HG03025 (cell line): ENCODE measurements around the gene YTHDF1.

Source experiments
- ATAC-seq: cut with Tn5 transposase; IDR thresholded peaks from one replicate; pipeline ENCODE4 v1.9.1; 2021; ENCODE audit warnings: mild to moderate bottlenecking, moderate library complexity; ENCODE audit not compliant: unreplicated experiment, low FRiP score

The YTHDF1 gene

DNA sequence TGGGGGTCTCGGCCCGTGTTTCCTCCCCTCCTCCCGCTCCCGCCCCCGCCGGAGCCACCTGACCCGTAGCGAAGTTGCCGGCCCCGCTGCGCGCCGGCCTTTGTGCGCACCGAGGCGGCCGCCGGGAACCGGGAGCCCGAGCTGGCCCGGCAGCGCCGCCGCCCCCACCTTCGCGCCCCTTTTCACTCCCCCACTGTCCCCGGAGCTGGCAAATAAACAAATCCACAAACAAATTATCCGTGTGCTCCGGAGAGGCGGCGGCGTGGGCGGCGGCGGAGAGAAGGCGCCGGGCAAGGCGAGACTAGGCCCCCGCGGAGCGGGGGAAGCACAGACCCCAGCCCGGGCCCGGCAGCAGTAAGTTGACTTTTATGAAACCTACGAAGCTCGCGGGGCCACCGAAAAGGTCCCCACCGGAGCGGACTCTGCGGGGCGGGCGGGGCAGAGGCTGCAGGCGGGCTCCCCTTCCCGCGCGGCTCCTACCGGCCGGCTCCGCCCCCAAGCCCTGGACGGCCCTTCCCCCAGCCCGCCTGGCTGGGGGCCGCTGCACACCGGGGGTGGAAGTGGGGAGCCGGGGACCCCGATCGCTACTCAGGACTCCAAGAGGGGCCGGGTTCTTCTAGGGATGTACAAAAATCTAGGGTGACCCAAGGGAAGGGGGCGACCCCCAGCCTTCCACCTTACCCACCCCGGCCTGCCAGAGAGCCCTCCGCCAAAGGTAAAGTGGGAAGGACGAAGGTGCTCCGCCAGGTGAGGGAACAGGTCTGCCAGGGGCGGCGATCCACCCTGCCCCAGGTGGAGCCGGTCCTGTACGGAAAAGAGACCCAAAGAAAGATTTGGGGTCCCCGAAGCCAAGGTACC, 40.7 kb downstream of the YTHDF1 start:
- ATAC-seq: no peak

- ATAC-seq: no peak
Measured at GRCh38 chr20:63174309-63175037, 41.5 kb downstream of the YTHDF1 start.

DNA sequence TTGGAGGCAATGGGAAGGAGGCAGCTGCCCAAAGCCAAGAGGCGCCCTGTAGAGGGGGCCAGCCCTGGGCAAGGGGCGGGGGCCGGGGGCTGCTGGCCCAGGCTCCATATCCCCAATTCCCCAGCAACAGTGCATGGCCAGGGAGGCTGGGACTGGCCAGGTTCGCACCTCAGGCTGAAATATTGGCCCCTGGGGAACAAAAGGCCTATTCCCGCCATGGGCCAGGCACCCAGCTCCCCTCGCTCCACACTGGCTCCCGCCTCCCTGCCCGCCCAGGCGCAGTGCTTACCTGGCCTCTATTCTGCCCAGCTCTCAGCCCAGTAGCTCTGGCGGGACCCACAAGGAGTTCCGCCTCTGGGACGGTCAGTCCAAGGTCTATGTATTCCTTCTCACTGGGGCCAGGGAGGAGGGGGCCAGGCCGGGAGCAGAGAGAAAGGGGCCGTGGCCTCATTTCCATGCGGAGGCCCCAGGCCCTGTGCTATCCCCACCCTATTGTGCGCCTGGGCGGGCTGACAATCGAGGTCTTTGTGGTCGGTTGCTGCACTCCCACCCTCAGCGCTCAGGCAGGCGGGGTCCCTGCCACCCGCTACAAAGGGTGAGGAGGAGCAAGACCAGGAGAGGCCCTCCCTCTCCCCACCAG, 42.3 kb downstream of the YTHDF1 start:
- ATAC-seq: no peak

DNA sequence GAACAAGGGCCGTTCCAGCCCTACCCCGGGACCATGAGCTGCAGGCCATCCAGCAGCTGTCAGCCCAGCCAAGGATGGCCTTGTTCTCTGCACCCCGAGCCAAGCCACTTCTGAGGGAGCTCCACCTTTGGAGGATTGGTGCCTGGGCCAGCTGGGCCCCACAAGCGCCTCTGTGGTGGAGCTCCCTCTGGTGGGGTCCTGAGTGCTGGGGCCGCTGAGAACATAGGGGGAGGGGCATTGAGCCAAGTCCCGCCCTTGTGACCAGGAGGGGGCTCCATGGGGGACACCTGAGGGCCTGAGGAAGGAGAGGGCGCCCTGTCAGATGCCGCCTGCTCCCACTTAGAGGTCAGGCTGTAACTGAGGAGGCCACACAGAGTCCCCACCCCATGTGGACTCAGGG, 43.2 kb downstream of the YTHDF1 start:
- ATAC-seq: no peak

DNA sequence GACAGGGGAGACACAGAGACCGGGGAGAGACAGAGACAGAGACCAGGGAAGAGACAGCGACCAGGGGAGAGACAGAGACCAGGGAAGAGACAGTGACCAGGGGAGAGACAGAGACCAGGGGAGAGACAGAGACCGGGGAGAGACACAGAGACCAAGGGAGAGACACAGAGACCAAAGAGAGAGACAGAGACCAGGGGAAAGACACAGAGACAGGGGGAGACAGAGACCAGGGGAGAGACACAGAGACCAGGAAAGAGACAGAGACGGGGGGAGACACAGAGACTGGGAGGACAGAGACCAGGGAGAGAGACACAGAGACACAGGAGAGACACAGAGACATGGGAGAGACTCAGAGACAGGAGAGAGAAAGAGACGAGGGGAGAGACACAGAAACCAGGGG, 43.9 kb downstream of the YTHDF1 start:
- no peak for ATAC-seq

- no peak for ATAC-seq
Measured at GRCh38 chr20:63169681-63170080, 46.2 kb downstream of the YTHDF1 start.

GRCh38 chr20:63168861-63169260, 47.1 kb downstream of the YTHDF1 start:
- ATAC-seq: no peak

DNA sequence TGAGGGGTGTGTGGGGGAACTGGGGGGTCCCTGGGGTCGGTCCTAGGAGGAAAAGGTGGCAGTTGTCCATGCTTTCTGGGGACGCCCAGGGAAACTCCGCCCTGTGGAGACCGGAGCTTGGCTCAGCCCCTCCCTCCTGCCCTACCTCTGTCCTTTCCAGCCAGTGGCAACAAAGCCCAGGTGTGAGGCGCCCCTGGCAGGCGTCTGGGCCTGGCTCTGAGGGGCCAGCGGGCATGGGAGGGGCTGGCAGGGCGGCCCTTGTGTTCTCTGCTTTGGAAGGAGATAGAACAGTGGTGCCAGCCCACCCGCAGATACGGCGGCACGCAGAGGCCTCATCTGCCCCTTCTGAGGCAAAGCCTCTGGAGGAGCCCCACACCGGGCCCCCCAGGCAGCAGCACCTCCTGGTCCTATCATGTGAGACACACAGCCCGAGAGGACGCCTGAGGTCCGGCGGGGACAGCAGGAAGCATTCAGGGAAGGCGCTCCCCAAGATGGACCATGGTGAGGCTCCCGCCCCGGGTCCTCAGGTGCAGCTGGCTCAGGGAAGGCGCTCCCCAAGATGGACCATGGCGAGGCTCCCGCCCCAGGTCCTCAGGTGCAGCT, 47.9 kb downstream of the YTHDF1 start:
- ATAC-seq: no peak

DNA sequence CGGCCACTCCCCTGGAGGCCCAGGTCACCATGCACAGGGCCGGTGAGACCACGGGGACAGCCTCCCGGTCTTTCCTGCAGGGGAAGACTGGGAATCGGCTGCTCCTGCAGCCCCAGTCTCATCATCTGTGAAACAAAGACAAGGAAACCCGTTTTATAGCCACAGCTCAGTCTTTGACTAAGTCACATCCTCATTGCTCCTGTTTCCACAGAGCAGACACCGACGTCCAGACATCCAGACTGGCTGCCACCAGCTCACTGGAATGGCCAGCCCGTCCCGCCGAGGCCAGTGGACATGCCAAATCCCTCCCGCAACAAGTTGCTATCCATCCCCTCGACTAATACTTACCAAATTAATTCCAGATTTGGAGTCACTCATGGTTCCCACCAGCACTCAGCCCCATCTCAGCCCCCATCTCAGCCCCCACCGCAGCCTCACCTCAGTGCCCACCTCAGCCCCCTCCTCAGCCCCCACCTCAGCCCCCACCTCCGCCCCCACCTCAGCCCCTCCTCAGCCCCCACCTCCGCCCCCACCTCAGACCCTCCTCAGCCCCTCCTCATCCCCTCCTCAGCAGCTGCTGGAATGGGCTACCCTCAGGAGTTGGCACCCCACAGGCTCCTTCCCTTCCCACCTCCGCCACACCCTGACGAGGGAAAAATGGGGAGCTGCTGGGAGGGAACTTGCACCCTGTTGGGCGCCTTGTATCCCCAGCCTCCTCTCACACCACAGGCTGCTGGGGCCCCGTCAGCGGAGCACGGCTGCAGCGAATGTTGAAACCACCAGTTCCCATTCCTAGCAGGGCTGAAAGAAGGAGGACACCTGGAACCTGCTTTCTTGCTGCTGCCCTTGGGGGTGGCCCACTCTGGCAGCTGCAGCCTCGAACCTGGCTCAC, 48.7 kb downstream of the YTHDF1 start:
- no peak for ATAC-seq

- ATAC-seq: no peak
Measured at GRCh38 chr20:63166193-63167020, 49.5 kb downstream of the YTHDF1 start.

- ATAC-seq: no peak
Measured at GRCh38 chr20:63165356-63166192, 50.4 kb downstream of the YTHDF1 start.

- ATAC-seq: no peak
Measured at GRCh38 chr20:63164484-63165355, 51.2 kb downstream of the YTHDF1 start.

- no peak for ATAC-seq
Measured at GRCh38 chr20:63163596-63164483, 52.1 kb downstream of the YTHDF1 start.

DNA sequence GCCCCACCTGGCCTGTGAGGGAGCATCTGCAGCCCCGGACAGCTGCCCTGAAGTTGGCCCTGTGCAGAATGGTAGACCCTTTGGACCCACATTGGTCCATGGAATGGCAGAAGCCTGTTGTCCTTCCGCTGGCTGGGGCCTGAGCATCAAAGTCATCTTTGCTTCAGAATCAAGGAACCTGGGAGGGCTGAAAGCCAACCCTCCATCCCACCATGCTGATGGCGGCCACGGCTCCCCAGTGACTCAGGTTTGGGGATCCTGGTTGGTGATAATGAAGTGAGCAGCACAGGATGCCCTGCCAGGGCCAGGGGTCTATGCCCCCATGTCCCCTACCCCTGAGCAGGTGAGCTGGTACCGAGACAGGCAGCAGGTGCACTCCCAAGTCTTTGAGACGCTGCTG, 52.8 kb downstream of the YTHDF1 start:
- no peak for ATAC-seq

- no peak for ATAC-seq
Measured at GRCh38 chr20:63162206-63162795, 53.6 kb downstream of the YTHDF1 start.

DNA sequence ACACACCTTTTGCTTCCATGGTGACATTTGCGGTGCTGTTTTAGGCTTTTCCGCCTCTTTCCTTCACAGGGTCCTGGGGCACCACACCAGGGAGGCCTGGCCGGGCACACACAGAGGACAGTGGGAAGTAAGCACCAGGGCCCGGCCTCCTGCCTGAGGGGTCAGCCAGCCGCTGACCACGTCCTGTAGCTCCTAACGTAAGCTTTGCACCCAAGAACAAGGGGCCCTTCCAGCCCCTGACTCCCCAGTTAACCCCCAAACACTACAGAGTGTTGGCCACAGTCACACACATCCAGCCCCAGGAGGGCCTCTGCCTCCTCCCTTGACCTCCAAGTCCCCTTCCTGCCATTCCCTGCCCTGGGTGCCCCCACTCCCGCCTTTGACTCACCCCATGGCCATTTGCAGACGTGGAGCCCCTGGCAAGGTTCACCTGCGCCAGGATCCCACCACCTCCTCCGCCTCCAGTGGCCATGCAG, 54.7 kb downstream of the YTHDF1 start:
- no peak for ATAC-seq
